HFFc6 (cell line): ENCODE measurements around the gene STK32B. TPM values are rescaled to one million over a fixed set of nuclear protein-coding genes. Genes with fewer than 3 reads are reported as not detected.

Experiments
- DNase-seq: peaks from one replicate; pipeline ENCODE4 v3.0.0-alpha.2; 2018
- H3K27ac Mint-ChIP-seq: 2 replicates; pipeline ENCODE4 v1.8.0; 2020; ENCODE audit warnings: mild to moderate bottlenecking, mixed read lengths
- H3K27me3 Mint-ChIP-seq: 2 replicates; pipeline ENCODE4 v1.8.0; 2021; ENCODE audit warnings: mild to moderate bottlenecking, moderate library complexity, mixed read lengths; ENCODE audit not compliant: insufficient read depth
- H3K36me3 Mint-ChIP-seq: 2 replicates; pipeline ENCODE4 v1.8.0; 2021; ENCODE audit warnings: low read depth, mixed read lengths
- H3K4me1 Mint-ChIP-seq: 2 replicates; pipeline ENCODE4 v1.8.0; 2020; ENCODE audit warnings: low read depth, mixed read lengths
- H3K4me3 Mint-ChIP-seq: 2 replicates; pipeline ENCODE4 v1.8.0; 2020; ENCODE audit warnings: mild to moderate bottlenecking, moderate library complexity, mixed read lengths
- H3K9me3 Mint-ChIP-seq: 2 replicates; pipeline ENCODE4 v1.8.0; 2020; ENCODE audit warnings: mild to moderate bottlenecking, mixed read lengths
- CTCF ChIP-seq: fragments of 200-600 bp; sonication (generic); IDR thresholded peaks from 2 replicates; pipeline ENCODE4 v1.5.0; 2021; ENCODE audit warnings: antibody characterized with exemption, mild to moderate bottlenecking
- total RNA-seq, 6 experiments: library from RNA; stranded (reverse); fragmentation: NEBNext Ultra II Directional; extraction: Animal tissue kit (Norgen Biotek cat#: 25700); gene quantifications; 2 replicates in 1 of 6; 3 replicates in 5 of 6; pipeline ENCODE4 v1.2.3, GENCODE V29; 2021

STK32B gene
- total RNA-seq, 6 experiments from 2014 or later = 0.14 to 0.33 (median 0.18) TPM; not detected in 1

GRCh38 chr4:5118091-5118786 lies 67.0 kb downstream of the STK32B start:
- Mint-ChIP-seq H3K27ac (no peak overlapping the region), H3K36me3 (no peaks in the 10 kb centered on the region), H3K27me3 (no peaks in the 10 kb centered on the region), H3K4me3 (no peak overlapping the region), H3K9me3 (peaks cover 18% of the 10 kb centered on the region), H3K4me1 (no peaks in the 10 kb centered on the region)
- DNase-seq = no peak
- no peak for TF ChIP-seq CTCF

- no peak for DNase-seq
- Mint-ChIP-seq H3K4me1 (no peaks in the 10 kb centered on the region), H3K9me3 (peaks cover 14% of the 10 kb centered on the region), H3K4me3 (no peak overlapping the region), H3K27ac (no peak overlapping the region), H3K27me3 (peaks cover under 1% of the 10 kb centered on the region; the same call in 1 of the 2 replicates), H3K36me3 (no peaks in the 10 kb centered on the region)
- no peak for TF ChIP-seq CTCF
Observed at GRCh38 chr4:5118994-5119835, 67.9 kb downstream of the STK32B start.

- TF ChIP-seq CTCF = no peak
- Mint-ChIP-seq H3K36me3 (no peaks in the 10 kb centered on the region), H3K27ac (no peak overlapping the region), H3K9me3 (peaks cover 14% of the 10 kb centered on the region), H3K4me1 (no peaks in the 10 kb centered on the region), H3K4me3 (no peak overlapping the region), H3K27me3 (peaks cover 3% of the 10 kb centered on the region; the same call in 1 of the 2 replicates)
- no peak for DNase-seq
Observed at GRCh38 chr4:5120067-5120466, 68.8 kb downstream of the STK32B start.

- Mint-ChIP-seq H3K4me3 (no peak overlapping the region), H3K27ac (no peak overlapping the region), H3K27me3 (peaks cover 3% of the 10 kb centered on the region; the same call in 1 of the 2 replicates), H3K4me1 (no peaks in the 10 kb centered on the region), H3K36me3 (no peaks in the 10 kb centered on the region), H3K9me3 (peaks cover 10% of the 10 kb centered on the region)
- no peak for TF ChIP-seq CTCF
- DNase-seq = no peak
Observed at GRCh38 chr4:5120468-5120867, 69.2 kb downstream of the STK32B start.

- H3K36me3 Mint-ChIP-seq = no peaks in the 10 kb centered on the region
- peaks cover 4% of the 10 kb centered on the region; the same call in 1 of the 2 replicates for H3K27me3 Mint-ChIP-seq
- H3K4me1 Mint-ChIP-seq = no peaks in the 10 kb centered on the region
- no peak overlapping the region for H3K27ac Mint-ChIP-seq
- peaks cover 21% of the 10 kb centered on the region for H3K9me3 Mint-ChIP-seq
- DNase-seq = no peak
- no peak overlapping the region for H3K4me3 Mint-ChIP-seq
- TF ChIP-seq CTCF = no peak
Observed at GRCh38 chr4:5122114-5122513, 70.8 kb downstream of the STK32B start.
